Measurements from ENCODE around the gene SERPINF2.

GRCh38 chr17:1720856-1721386 lies 21.8 kb upstream of the SERPINF2 start:
- TF ChIP-seq, protein P1, sequence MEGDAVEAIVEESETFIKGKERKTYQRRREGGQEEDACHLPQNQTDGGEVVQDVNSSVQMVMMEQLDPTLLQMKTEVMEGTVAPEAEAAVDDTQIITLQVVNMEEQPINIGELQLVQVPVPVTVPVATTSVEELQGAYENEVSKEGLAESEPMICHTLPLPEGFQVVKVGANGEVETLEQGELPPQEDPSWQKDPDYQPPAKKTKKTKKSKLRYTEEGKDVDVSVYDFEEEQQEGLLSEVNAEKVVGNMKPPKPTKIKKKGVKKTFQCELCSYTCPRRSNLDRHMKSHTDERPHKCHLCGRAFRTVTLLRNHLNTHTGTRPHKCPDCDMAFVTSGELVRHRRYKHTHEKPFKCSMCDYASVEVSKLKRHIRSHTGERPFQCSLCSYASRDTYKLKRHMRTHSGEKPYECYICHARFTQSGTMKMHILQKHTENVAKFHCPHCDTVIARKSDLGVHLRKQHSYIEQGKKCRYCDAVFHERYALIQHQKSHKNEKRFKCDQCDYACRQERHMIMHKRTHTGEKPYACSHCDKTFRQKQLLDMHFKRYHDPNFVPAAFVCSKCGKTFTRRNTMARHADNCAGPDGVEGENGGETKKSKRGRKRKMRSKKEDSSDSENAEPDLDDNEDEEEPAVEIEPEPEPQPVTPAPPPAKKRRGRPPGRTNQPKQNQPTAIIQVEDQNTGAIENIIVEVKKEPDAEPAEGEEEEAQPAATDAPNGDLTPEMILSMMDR (IDR thresholded peaks at IDR 0.05; ENCODE audit: poor library complexity, severe bottlenecking), result peak; percentile 95
- no peak for TF ChIP-seq EP300 (conservative IDR thresholded peaks at IDR 0.05; ENCODE audit: poor library complexity, severe bottlenecking)

All from neural cell (in vitro differentiated cells).